Liver (tissue), 9 donors: Measurements from ENCODE around the gene MICAL3. TPM values are rescaled to one million over a fixed set of nuclear protein-coding genes. Genes with fewer than 3 reads are reported as not detected.

Experiments used
- DNase-seq: peaks from one replicate; pipeline ENCODE4 v3.0.0-alpha.2; 2017; ENCODE audit warnings: low spot score
- H3K27ac ChIP-seq, 2 donors: one replicate each; pipeline ENCODE4 v1.7.0; 2013; ENCODE audit warnings: inconsistent platforms in 2 of 2, low read length in 2 of 2, control low read depth in 1 of 2, low read depth in 1 of 2, mild to moderate bottlenecking in 1 of 2
- H3K27me3 ChIP-seq, 4 donors: one replicate each; pipeline versions ENCODE4 v1.6.1 to v1.7.0; 2013; ENCODE audit warnings: low read length in 3 of 4, inconsistent platforms in 1 of 4, mild to moderate bottlenecking in 1 of 4, moderate library complexity in 1 of 4; ENCODE audit not compliant: control insufficient read depth in 4 of 4, insufficient read depth in 4 of 4
- H3K36me3 ChIP-seq, 4 donors: one replicate each; pipeline versions ENCODE4 v1.6.1 to v1.7.0; 2013; ENCODE audit warnings: low read length in 3 of 4, mild to moderate bottlenecking in 3 of 4, low read depth in 1 of 4, moderate library complexity in 1 of 4; ENCODE audit not compliant: control insufficient read depth in 4 of 4, insufficient read depth in 3 of 4
- H3K4me1 ChIP-seq, 4 donors: one replicate each; pipeline versions ENCODE4 v1.6.1 to v1.7.0; 2013; ENCODE audit warnings: low read length in 3 of 4, mild to moderate bottlenecking in 3 of 4, moderate library complexity in 1 of 4; ENCODE audit not compliant: control insufficient read depth in 4 of 4, insufficient read depth in 4 of 4
- H3K4me3 ChIP-seq, 3 donors: one replicate each; pipeline versions ENCODE4 v1.6.1 to v1.7.0; 2013; ENCODE audit warnings: low read length in 3 of 3, control low read depth in 1 of 3, low read depth in 1 of 3, mild to moderate bottlenecking in 1 of 3
- H3K9ac ChIP-seq, 2 donors: one replicate each; pipeline ENCODE4 v1.7.0; 2013; ENCODE audit warnings: low read length in 2 of 2, mild to moderate bottlenecking in 2 of 2, moderate library complexity in 2 of 2, control low read depth in 1 of 2, low read depth in 1 of 2
- H3K9me3 ChIP-seq, 4 donors: one replicate each; pipeline versions ENCODE4 v1.6.1 to v1.7.0; 2013; ENCODE audit warnings: low read length in 3 of 4; ENCODE audit not compliant: control insufficient read depth in 4 of 4
- ATF3 ChIP-seq: IDR thresholded peaks from 2 replicates; pipeline ENCODE4 v1.6.1; 2016; ENCODE audit warnings: antibody characterized with exemption
- EGR1 ChIP-seq, 2 donors: IDR thresholded peaks; 2 replicates each; pipeline ENCODE4 v1.6.1; 2016 to 2018; ENCODE audit warnings: antibody characterized with exemption in 2 of 2, low read depth in 2 of 2
- FOXA1 ChIP-seq: IDR thresholded peaks from 2 replicates; pipeline ENCODE4 v1.6.1; 2016; ENCODE audit warnings: antibody characterized with exemption
- FOXA2 ChIP-seq: IDR thresholded peaks from 2 replicates; pipeline ENCODE4 v1.6.1; 2016; ENCODE audit warnings: antibody characterized with exemption
- GABPA ChIP-seq, 2 donors: IDR thresholded peaks in 1 of 2; conservative IDR thresholded peaks in 1 of 2; 2 replicates each; pipeline ENCODE4 v1.6.1; 2016; ENCODE audit warnings: antibody characterized with exemption in 2 of 2, mild to moderate bottlenecking in 1 of 2, moderate library complexity in 1 of 2
- HNF4A ChIP-seq, 2 donors: conservative IDR thresholded peaks; 2 replicates each; pipeline ENCODE4 v1.6.1; 2016; ENCODE audit warnings: antibody characterized with exemption in 2 of 2, mild to moderate bottlenecking in 2 of 2
- HNF4G ChIP-seq: IDR thresholded peaks from 2 replicates; pipeline ENCODE4 v1.6.1; 2016; ENCODE audit warnings: antibody characterized with exemption
- JUND ChIP-seq, 2 donors: IDR thresholded peaks; 2 replicates each; pipeline ENCODE4 v1.6.1; 2016; ENCODE audit warnings: antibody characterized with exemption in 2 of 2
- NR2F2 ChIP-seq: IDR thresholded peaks from 2 replicates; pipeline ENCODE4 v1.6.1; 2016; ENCODE audit warnings: antibody characterized with exemption
- RXRA ChIP-seq, 2 donors: IDR thresholded peaks; 2 replicates each; pipeline ENCODE4 v1.6.1; 2017 to 2018; ENCODE audit warnings: antibody characterized with exemption in 2 of 2, mild to moderate bottlenecking in 1 of 2
- TAF1 ChIP-seq: conservative IDR thresholded peaks from 2 replicates; pipeline ENCODE4 v1.6.1; 2016; ENCODE audit warnings: antibody characterized with exemption, mild to moderate bottlenecking
- YY1 ChIP-seq: IDR thresholded peaks from 2 replicates; pipeline ENCODE4 v1.6.1; 2016; ENCODE audit warnings: antibody characterized with exemption, mild to moderate bottlenecking
- WGBS: extraction: QIAGEN DNeasy Blood & Tissue Kit; methylation state at CpG from one replicate; pipeline ENCODE4 v1.1.7; 2013; 5-methylcytosine and 5-hydroxymethylcytosine counted together
- polyA plus RNA-seq, 2 donors: library from polyadenylated mRNA; stranded (reverse) in 1 of 2; unstranded in 1 of 2; fragments of 200-250 nt in 1 of 2; fragments of >200 nt in 1 of 2; fragmentation: Nextera tagmentation in 1 of 2; extraction: Ambion mirVana in 1 of 2; gene quantifications; one replicate each; pipeline versions ENCODE4 v1.2.1 to v1.2.3, GENCODE V29; 2013 to 2015
- total RNA-seq, 2 donors: library from RNA; depleted of rRNA; stranded (reverse); fragments of >200 nt; gene quantifications; one replicate each; pipeline ENCODE4 v1.2.3, GENCODE V29; 2014
- TF ChIP-seq, protein P1 (sequence below): fragments of 150-350 bp; IDR thresholded peaks from 2 replicates; pipeline ENCODE4 v1.5.1; 2017; ENCODE audit warnings: improper control_type of control experiment, low read depth, low read length; ENCODE audit not compliant: missing input control
- TF ChIP-seq, protein P2 (sequence below): IDR thresholded peaks from 2 replicates; pipeline ENCODE4 v1.6.1; 2016; ENCODE audit warnings: antibody characterized with exemption, mild to moderate bottlenecking
- donor health status: healthy.
- donor health status: healthy.
- donor health status: healthy.
- donor health status: healthy.
- donor health status: healthy.

MICAL3 gene
- total and polyA plus RNA-seq, 4 donors, result 6.4 to 38.4 (median 23.4) TPM

GRCh38 chr22:17960011-17960410, 64.3 kb downstream of the MICAL3 start:
- Histone ChIP-seq H3K4me3 (no peak overlapping the region), H3K27ac (no peak overlapping the region), H3K27me3 (no peaks in the 10 kb centered on the region), H3K9ac (no peak overlapping the region), H3K9me3 (no peaks in the 10 kb centered on the region), H3K4me1 (peaks cover under 1 to 11% (median 5%) of the 10 kb centered on the region in 4 donors), H3K36me3 (no peaks in the 10 kb centered on the region)
- TF ChIP-seq EGR1 (IDR thresholded peaks at IDR 0.05; ENCODE audit: low read depth in 2 of 2) (no peak), TAF1 (no peak), FOXA1 (no peak), JUND (IDR thresholded peaks at IDR 0.05) (no peak), NR2F2 (no peak), HNF4G (no peak), RXRA (IDR thresholded peaks at IDR 0.05) (no peak), ATF3 (no peak), GABPA (IDR thresholded peaks at IDR 0.05 in 1 of 2, conservative IDR thresholded peaks at IDR 0.05 in 1 of 2) (no peak), HNF4A (conservative IDR thresholded peaks at IDR 0.05) (no peak)
- TF ChIP-seq, protein P1, sequence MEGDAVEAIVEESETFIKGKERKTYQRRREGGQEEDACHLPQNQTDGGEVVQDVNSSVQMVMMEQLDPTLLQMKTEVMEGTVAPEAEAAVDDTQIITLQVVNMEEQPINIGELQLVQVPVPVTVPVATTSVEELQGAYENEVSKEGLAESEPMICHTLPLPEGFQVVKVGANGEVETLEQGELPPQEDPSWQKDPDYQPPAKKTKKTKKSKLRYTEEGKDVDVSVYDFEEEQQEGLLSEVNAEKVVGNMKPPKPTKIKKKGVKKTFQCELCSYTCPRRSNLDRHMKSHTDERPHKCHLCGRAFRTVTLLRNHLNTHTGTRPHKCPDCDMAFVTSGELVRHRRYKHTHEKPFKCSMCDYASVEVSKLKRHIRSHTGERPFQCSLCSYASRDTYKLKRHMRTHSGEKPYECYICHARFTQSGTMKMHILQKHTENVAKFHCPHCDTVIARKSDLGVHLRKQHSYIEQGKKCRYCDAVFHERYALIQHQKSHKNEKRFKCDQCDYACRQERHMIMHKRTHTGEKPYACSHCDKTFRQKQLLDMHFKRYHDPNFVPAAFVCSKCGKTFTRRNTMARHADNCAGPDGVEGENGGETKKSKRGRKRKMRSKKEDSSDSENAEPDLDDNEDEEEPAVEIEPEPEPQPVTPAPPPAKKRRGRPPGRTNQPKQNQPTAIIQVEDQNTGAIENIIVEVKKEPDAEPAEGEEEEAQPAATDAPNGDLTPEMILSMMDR, result no peak
- TF ChIP-seq, protein P2, sequence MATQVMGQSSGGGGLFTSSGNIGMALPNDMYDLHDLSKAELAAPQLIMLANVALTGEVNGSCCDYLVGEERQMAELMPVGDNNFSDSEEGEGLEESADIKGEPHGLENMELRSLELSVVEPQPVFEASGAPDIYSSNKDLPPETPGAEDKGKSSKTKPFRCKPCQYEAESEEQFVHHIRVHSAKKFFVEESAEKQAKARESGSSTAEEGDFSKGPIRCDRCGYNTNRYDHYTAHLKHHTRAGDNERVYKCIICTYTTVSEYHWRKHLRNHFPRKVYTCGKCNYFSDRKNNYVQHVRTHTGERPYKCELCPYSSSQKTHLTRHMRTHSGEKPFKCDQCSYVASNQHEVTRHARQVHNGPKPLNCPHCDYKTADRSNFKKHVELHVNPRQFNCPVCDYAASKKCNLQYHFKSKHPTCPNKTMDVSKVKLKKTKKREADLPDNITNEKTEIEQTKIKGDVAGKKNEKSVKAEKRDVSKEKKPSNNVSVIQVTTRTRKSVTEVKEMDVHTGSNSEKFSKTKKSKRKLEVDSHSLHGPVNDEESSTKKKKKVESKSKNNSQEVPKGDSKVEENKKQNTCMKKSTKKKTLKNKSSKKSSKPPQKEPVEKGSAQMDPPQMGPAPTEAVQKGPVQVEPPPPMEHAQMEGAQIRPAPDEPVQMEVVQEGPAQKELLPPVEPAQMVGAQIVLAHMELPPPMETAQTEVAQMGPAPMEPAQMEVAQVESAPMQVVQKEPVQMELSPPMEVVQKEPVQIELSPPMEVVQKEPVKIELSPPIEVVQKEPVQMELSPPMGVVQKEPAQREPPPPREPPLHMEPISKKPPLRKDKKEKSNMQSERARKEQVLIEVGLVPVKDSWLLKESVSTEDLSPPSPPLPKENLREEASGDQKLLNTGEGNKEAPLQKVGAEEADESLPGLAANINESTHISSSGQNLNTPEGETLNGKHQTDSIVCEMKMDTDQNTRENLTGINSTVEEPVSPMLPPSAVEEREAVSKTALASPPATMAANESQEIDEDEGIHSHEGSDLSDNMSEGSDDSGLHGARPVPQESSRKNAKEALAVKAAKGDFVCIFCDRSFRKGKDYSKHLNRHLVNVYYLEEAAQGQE, result no peak
- no peak for DNase-seq
- 95% methylated on average over 8 of the region's 8 CpGs for WGBS

DNA sequence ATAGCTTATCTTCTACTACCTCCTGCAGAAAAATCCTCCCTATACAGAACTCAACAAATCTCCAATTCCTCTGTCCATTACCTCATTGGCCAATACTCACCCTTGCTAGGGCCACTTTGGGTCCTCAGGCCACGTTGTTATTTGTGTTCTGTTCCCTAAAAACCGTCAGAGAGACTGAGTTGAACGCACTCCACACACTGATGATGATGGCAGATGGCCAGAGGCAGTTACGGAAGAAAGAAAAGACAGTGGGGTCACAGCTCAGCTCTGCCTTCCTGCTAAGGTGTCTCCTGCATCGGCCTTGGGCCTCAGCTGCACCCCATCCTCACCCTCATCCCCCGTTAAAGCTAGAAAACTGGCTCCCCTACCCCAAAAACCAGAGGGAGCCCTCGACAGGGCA, 66.2 kb downstream of the MICAL3 start:
- WGBS, result 72% methylated on average over 7 of the region's 7 CpGs
- no peak overlapping the region for H3K4me3 ChIP-seq
- no peak overlapping the region for H3K27ac ChIP-seq
- H3K36me3 ChIP-seq, result no peaks in the 10 kb centered on the region
- H3K4me1 ChIP-seq, result peaks cover 9 to 27% (median 18%) of the 10 kb centered on the region in 4 donors
- H3K27me3 ChIP-seq, result no peaks in the 10 kb centered on the region
- no peaks in the 10 kb centered on the region for H3K9me3 ChIP-seq
- DNase-seq, result no peak
- no peak for TF ChIP-seq JUND (IDR thresholded peaks at IDR 0.05)
- TF ChIP-seq NR2F2, result no peak
- TF ChIP-seq GABPA (IDR thresholded peaks at IDR 0.05 in 1 of 2, conservative IDR thresholded peaks at IDR 0.05 in 1 of 2), result no peak
- no peak for TF ChIP-seq FOXA2
- no peak for TF ChIP-seq YY1
- TF ChIP-seq HNF4G, result no peak
- H3K9ac ChIP-seq, result no peak overlapping the region
